Ishikawa (cell line): ENCODE data around the gene HBZ.

ENCODE experiments used
- CEBPB ChIP-seq: IDR thresholded peaks from 2 replicates; pipeline ENCODE4 v1.6.1; 2012
- TAF1 ChIP-seq: IDR thresholded peaks from 2 replicates; pipeline ENCODE4 v1.6.1; 2012; ENCODE audit warnings: low read depth, mild to moderate bottlenecking
- YY1 ChIP-seq: IDR thresholded peaks from 2 replicates; pipeline ENCODE4 v1.6.1; 2012; ENCODE audit warnings: low read depth
- TF ChIP-seq, protein P1 (sequence below): IDR thresholded peaks from 2 replicates; pipeline ENCODE4 v1.6.1; 2012

DNA sequence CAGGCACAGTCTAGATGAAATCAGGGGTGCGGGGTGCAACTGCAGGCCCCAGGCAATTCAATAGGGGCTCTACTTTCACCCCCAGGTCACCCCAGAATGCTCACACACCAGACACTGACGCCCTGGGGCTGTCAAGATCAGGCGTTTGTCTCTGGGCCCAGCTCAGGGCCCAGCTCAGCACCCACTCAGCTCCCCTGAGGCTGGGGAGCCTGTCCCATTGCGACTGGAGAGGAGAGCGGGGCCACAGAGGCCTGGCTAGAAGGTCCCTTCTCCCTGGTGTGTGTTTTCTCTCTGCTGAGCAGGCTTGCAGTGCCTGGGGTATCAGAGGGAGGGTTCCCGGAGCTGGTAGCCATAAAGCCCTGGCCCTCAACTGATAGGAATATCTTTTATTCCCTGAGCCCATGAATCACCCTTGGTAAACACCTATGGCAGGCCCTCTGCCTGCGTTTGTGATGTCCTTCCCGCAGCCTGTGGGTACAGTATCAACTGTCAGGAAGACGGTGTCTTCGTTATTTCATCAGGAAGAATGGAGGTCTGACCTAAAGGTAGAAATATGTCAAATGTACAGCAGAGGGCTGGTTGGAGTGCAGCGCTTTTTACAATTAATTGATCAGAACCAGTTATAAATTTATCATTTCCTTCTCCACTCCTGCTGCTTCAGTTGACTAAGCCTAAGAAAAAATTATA lies 25.7 kb downstream of the HBZ start:
- TF ChIP-seq CEBPB (no peak), TAF1 (no peak), YY1 (no peak)
- TF ChIP-seq, protein P1, sequence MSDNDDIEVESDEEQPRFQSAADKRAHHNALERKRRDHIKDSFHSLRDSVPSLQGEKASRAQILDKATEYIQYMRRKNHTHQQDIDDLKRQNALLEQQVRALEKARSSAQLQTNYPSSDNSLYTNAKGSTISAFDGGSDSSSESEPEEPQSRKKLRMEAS, result no peak
